ENCODE measurements around the gene FUCA2. TPM values are rescaled to one million over a fixed set of nuclear protein-coding genes. Genes with fewer than 3 reads are reported as not detected.

Gene FUCA2
- total and polyA plus RNA-seq, 2 experiments from 2014 or later = 31.8 to 33.4 TPM

GRCh38 chr6:143546599-143546998, 35.1 kb upstream of the FUCA2 start:
- Histone ChIP-seq H3K79me2 (replicated peaks; ENCODE audit: insufficient read depth) (no peaks in the 10 kb centered on the region), H3K4me3 (no peak overlapping the region), H3K4me2 (no peak overlapping the region), H4K20me1 (replicated peaks; ENCODE audit: insufficient read depth) (no peaks in the 10 kb centered on the region), H3F3A (replicated peaks; ENCODE audit: low read depth) (no peaks in the 10 kb centered on the region), H3K27ac (ENCODE audit: low read depth) (no peak overlapping the region), H3K36me3 (ENCODE audit: insufficient read depth) (no peaks in the 10 kb centered on the region), H3K27me3 (ENCODE audit: insufficient read depth) (no peaks in the 10 kb centered on the region), H3K4me1 (ENCODE audit: insufficient read depth) (peaks cover 4% of the 10 kb centered on the region; the same call in 1 of the 2 replicates), H2AFZ (no peak overlapping the region), H3K9me2 (ENCODE audit: insufficient read depth) (no peaks in the 10 kb centered on the region)
- Mint-ChIP-seq H3K9me3 (no peaks in the 10 kb centered on the region), H3K27ac (no peak overlapping the region), H3K4me3 (no peak overlapping the region), H3K36me3 (ENCODE audit: low read depth) (no peaks in the 10 kb centered on the region), H3K27me3 (ENCODE audit: insufficient read depth, low read depth, poor library complexity) (peaks cover 3% of the 10 kb centered on the region), H3K4me1 (peaks cover 2% of the 10 kb centered on the region; the same call in 2 of the 3 replicates)
- no peak for DNase-seq (ENCODE audit: low spot score)
- ATAC-seq = no peak
- TF ChIP-seq NANOG (IDR thresholded peaks at IDR 0.05; ENCODE audit: borderline replicate concordance) = no peak
- no peak for TF ChIP-seq ZNF462 (CRISPR knock-in tag; IDR thresholded peaks at IDR 0.05)
- TF ChIP-seq EZH2phosphoT487 (IDR thresholded peaks at IDR 0.05; ENCODE audit: unreplicated experiment) = no peak
- TF ChIP-seq JUNB (IDR thresholded peaks at IDR 0.05; ENCODE audit: unreplicated experiment) = no peak
- TF ChIP-seq CTCF (conservative IDR thresholded peaks at IDR 0.05; ENCODE audit: low read depth in 2 of 2) = no peak
- TF ChIP-seq REST (IDR thresholded peaks at IDR 0.05; ENCODE audit: unreplicated experiment) = no peak
- TF ChIP-seq CREB1 (CRISPR knock-in tag; IDR thresholded peaks at IDR 0.05; ENCODE audit: low read depth) = no peak
- TF ChIP-seq STAT1 (IDR thresholded peaks at IDR 0.05; ENCODE audit: unreplicated experiment) = no peak
- TF ChIP-seq ZNF114 (CRISPR knock-in tag; IDR thresholded peaks at IDR 0.05) = no peak
- TF ChIP-seq EZH2 (IDR thresholded peaks at IDR 0.05; ENCODE audit: low read depth, unreplicated experiment) = no peak
- TF ChIP-seq POLR2AphosphoS5 (IDR thresholded peaks at IDR 0.05; ENCODE audit: low read depth) = no peak
- no peak for TF ChIP-seq ETS1 (IDR thresholded peaks at IDR 0.05)
- no peak for TF ChIP-seq ZNF331 (CRISPR knock-in tag; IDR thresholded peaks at IDR 0.05; ENCODE audit: low read depth)

Measured in GM23338 (cell line).